ENCODE measurements around the gene SPATA13.

The SPATA13 gene

GRCh38 chr13:24351423-24351822 is 190.9 kb downstream of the SPATA13 start:
- no peak for TF ChIP-seq GATA2 (IDR thresholded peaks at IDR 0.05; ENCODE audit: low read depth, low read length)

- TF ChIP-seq GATA2 (IDR thresholded peaks at IDR 0.05; ENCODE audit: low read depth, low read length) (no peak), GATA3 (IDR thresholded peaks at IDR 0.05; ENCODE audit: low read depth, low read length) (no peak)
Measured at GRCh38 chr13:24353736-24354135, 193.2 kb downstream of the SPATA13 start.

GRCh38 chr13:24355103-24355502 is 194.6 kb downstream of the SPATA13 start:
- no peak for TF ChIP-seq GATA3 (IDR thresholded peaks at IDR 0.05; ENCODE audit: low read depth, low read length)
- TF ChIP-seq GATA2 (IDR thresholded peaks at IDR 0.05; ENCODE audit: low read depth, low read length): no peak

- no peak for TF ChIP-seq GATA2 (IDR thresholded peaks at IDR 0.05; ENCODE audit: low read depth, low read length)
- TF ChIP-seq GATA3 (IDR thresholded peaks at IDR 0.05; ENCODE audit: low read depth, low read length): no peak
Measured at GRCh38 chr13:24356270-24356669, 195.8 kb downstream of the SPATA13 start.

Data from SH-SY5Y (cell line).